Neural progenitor cell (in vitro differentiated cells): Measurements from ENCODE around the gene POLD4.

Experiments used
- CTCF ChIP-seq: fragments of 200-600 bp; sonication (generic); IDR thresholded peaks from 2 replicates; pipeline ENCODE4 v1.5.1; 2017; ENCODE audit warnings: antibody characterized with exemption, mild to moderate bottlenecking
- EZH2 ChIP-seq: fragments of 200-600 bp; sonication (generic); IDR thresholded peaks from 2 replicates; pipeline ENCODE4 v1.6.1; 2017; ENCODE audit warnings: antibody characterized with exemption, mild to moderate bottlenecking, moderate library complexity
- EZH2phosphoT487 ChIP-seq: fragments of 200-600 bp; sonication (generic); IDR thresholded peaks from 2 replicates; pipeline ENCODE4 v1.6.1; 2017; ENCODE audit warnings: antibody characterized with exemption

- TF ChIP-seq CTCF = no peak
- TF ChIP-seq EZH2phosphoT487 = no peak
- no peak for TF ChIP-seq EZH2
Measured at GRCh38 chr11:67320011-67320410, 33.3 kb downstream of the POLD4 start.
